Measurements from ENCODE around the gene OPRL1. TPM values are rescaled to one million over a fixed set of nuclear protein-coding genes. Genes with fewer than 3 reads are reported as not detected.

The OPRL1 gene
- total RNA-seq: 1.1 and 2.1 TPM in 2 replicates

GRCh38 chr20:64080013-64080812 is at the start of gene OPRL1:
TSS of gene OPRL1 (plus strand) at chr20:64080082. CDS start at chr20:64092721, 12,639 bp downstream.

GRCh38 chr20:64035933-64036345 is 43.9 kb upstream of the OPRL1 start, which contains the start of gene C20orf204:
TSS of gene C20orf204 (plus strand) at chr20:64036182. CDS start at chr20:64036324, 142 bp downstream.

GRCh38 chr20:64049060-64049877 is 30.6 kb upstream of the OPRL1 start, which contains the start of gene SOX18:
TSS of gene SOX18 (minus strand) at chr20:64049639. CDS start at chr20:64049516, 123 bp downstream.

GRCh38 chr20:64062596-64063388 is 17.1 kb upstream of the OPRL1 start, which contains the start of gene TCEA2:
TSS of gene TCEA2 (plus strand) at chr20:64063198. CDS start at chr20:64063313, 115 bp downstream.

GRCh38 chr20:64079273-64080012 is 439 bp upstream of the OPRL1 start, which contains the start of gene RGS19:
TSS of gene RGS19 (minus strand) at chr20:64079518. CDS start at chr20:64076886, 2,632 bp downstream.

GRCh38 chr20:64083804-64084684 is 4.2 kb downstream of the OPRL1 start, which contains the start of gene LKAAEAR1:
TSS of gene LKAAEAR1 (minus strand) at chr20:64084398. CDS start at chr20:64084219, 179 bp downstream.

GRCh38 chr20:64106981-64107735 is 27.3 kb downstream of the OPRL1 start, which contains the start of gene NPBWR2:
TSS of gene NPBWR2 (minus strand) at chr20:64107565. CDS start at chr20:64106831, 734 bp downstream.

Other genes starting within 250 kb of the OPRL1 start
- 11.9 and 16.7 TPM in 2 replicates for gene ZBTB46, start 248.8 kb upstream of the OPRL1 start, total RNA-seq
- gene ABHD16B, start 218.6 kb upstream of the OPRL1 start, total RNA-seq: not detected in 2 replicates
- 159 and 171 TPM in 2 replicates for gene TPD52L2, start 214.8 kb upstream of the OPRL1 start, total RNA-seq
- 55.2 and 60.0 TPM in 2 replicates for gene DNAJC5, start 185.0 kb upstream of the OPRL1 start, total RNA-seq
- 22.4 and 24.0 TPM in 2 replicates for gene UCKL1, start 123.7 kb upstream of the OPRL1 start, total RNA-seq
- gene ZNF512B, start 110.2 kb upstream of the OPRL1 start, total RNA-seq: 7.1 and 7.6 TPM in 2 replicates
- 0.87 and 1.00 TPM in 2 replicates for gene SAMD10, start 100.4 kb upstream of the OPRL1 start, total RNA-seq
- gene PRPF6, start 99.0 kb upstream of the OPRL1 start, total RNA-seq: 65.7 and 73.8 TPM in 2 replicates
- gene C20orf204, start 43.9 kb upstream of the OPRL1 start, total RNA-seq: 0.77 and 1.2 TPM in 2 replicates
- 0.12 TPM in 1 of 2 replicates, not detected in the other for gene SOX18, start 30.4 kb upstream of the OPRL1 start, total RNA-seq
- 10.8 and 24.7 TPM in 2 replicates for gene TCEA2, start 16.9 kb upstream of the OPRL1 start, total RNA-seq
- 7.5 and 8.7 TPM in 2 replicates for gene RGS19, start 564 bp upstream of the OPRL1 start, total RNA-seq
- gene LKAAEAR1, start 4.3 kb downstream of the OPRL1 start, total RNA-seq: not detected in 2 replicates
- gene NPBWR2, start 27.5 kb downstream of the OPRL1 start, total RNA-seq: not detected in 2 replicates
- not detected in 2 replicates for gene MYT1, start 84.4 kb downstream of the OPRL1 start, total RNA-seq
- 40.6 and 55.6 TPM in 2 replicates for gene PCMTD2, start 175.7 kb downstream of the OPRL1 start, total RNA-seq